CD14-positive monocyte (primary cell): ENCODE measurements around the gene CEP78. TPM values are rescaled to one million over a fixed set of nuclear protein-coding genes. Genes with fewer than 3 reads are reported as not detected.
A peak's percentile ranks its signal among the peaks of the same experiment; 100 is the strongest.

Source experiments
- DNase-seq, 3 donors: peaks; one replicate each; pipeline ENCODE4 v3.0.0-alpha.2; 2011 to 2022
- H2AFZ ChIP-seq: 2 replicates; pipeline ENCODE4 v1.6.0; 2012; ENCODE audit warnings: mild to moderate bottlenecking, low read depth, low read length, inconsistent platforms; ENCODE audit not compliant: insufficient read depth, poor library complexity, severe bottlenecking
- H3K27ac ChIP-seq, 2 donors: 1 replicate in 1 of 2; 2 replicates in 1 of 2; pipeline ENCODE4 v1.5.1; 2012 to 2013; ENCODE audit warnings: low read length in 2 of 2, control low read depth in 1 of 2, inconsistent platforms in 1 of 2, low read depth in 1 of 2, mild to moderate bottlenecking in 1 of 2
- H3K27me3 ChIP-seq, 2 donors: one replicate each; pipeline versions ENCODE4 v1.6.0 to v1.6.1; 2011 to 2013; ENCODE audit warnings: low read length in 2 of 2; ENCODE audit not compliant: control insufficient read depth in 2 of 2, insufficient read depth in 2 of 2
- H3K36me3 ChIP-seq, 2 donors: replicated peaks in 1 of 2; 1 replicate in 1 of 2; 2 replicates in 1 of 2; pipeline versions ENCODE4 v1.5.1 to v1.6.1; 2012 to 2013; ENCODE audit warnings: low read length in 2 of 2, control low read depth in 1 of 2, inconsistent platforms in 1 of 2, mild to moderate bottlenecking in 1 of 2; ENCODE audit not compliant: insufficient read depth in 2 of 2, control insufficient read depth in 1 of 2
- H3K4me1 ChIP-seq, 2 donors: 1 replicate in 1 of 2; 2 replicates in 1 of 2; pipeline versions ENCODE4 v1.5.1 to v1.6.1; 2012 to 2013; ENCODE audit warnings: low read length in 2 of 2, control low read depth in 1 of 2, inconsistent platforms in 1 of 2, mild to moderate bottlenecking in 1 of 2, moderate library complexity in 1 of 2; ENCODE audit not compliant: insufficient read depth in 2 of 2, control insufficient read depth in 1 of 2
- H3K4me2 ChIP-seq: replicated peaks from 2 replicates; pipeline ENCODE3; 2012; ENCODE audit warnings: low read length, moderate library complexity, mild to moderate bottlenecking; ENCODE audit not compliant: poor library complexity, severe bottlenecking; ENCODE audit errors: extremely low read depth
- H3K4me3 ChIP-seq, 3 experiments: fragments of 200-600 bp in 1 of 3; sonication (generic) in 1 of 3; replicated peaks in 1 of 3; 1 replicate in 2 of 3; 2 replicates in 1 of 3; pipeline ENCODE4 v1.5.1; 2011 to 2013; ENCODE audit warnings: low read length in 3 of 3, mild to moderate bottlenecking in 3 of 3, control low read depth in 2 of 3, low read depth in 2 of 3, inconsistent platforms in 1 of 3, moderate library complexity in 1 of 3
- H3K79me2 ChIP-seq: 2 replicates; pipeline ENCODE4 v1.6.0; 2012; ENCODE audit warnings: mild to moderate bottlenecking, control low read depth, inconsistent platforms, low read length, moderate library complexity; ENCODE audit not compliant: insufficient read depth
- H3K9ac ChIP-seq: 2 replicates; pipeline ENCODE4 v1.6.0; 2017; ENCODE audit warnings: low read length, mild to moderate bottlenecking; ENCODE audit not compliant: insufficient read depth, poor library complexity, severe bottlenecking
- H3K9me3 ChIP-seq, 2 donors: replicated peaks in 1 of 2; 1 replicate in 1 of 2; 2 replicates in 1 of 2; pipeline versions ENCODE4 v1.5.1 to v1.6.1; 2012 to 2013; ENCODE audit warnings: low read length in 2 of 2, control low read depth in 1 of 2; ENCODE audit not compliant: control insufficient read depth in 1 of 2, insufficient read depth in 1 of 2
- H4K20me1 ChIP-seq: 2 replicates; pipeline ENCODE4 v1.6.0; 2012; ENCODE audit warnings: mild to moderate bottlenecking, low read length, control low read depth, moderate library complexity; ENCODE audit not compliant: insufficient read depth
- H3K27ac Mint-ChIP-seq, 7 donors: one replicate each; pipeline ENCODE4 v1.8.0; 2020; ENCODE audit warnings: mild to moderate bottlenecking in 7 of 7, mixed read lengths in 7 of 7, moderate library complexity in 6 of 7, inconsistent platforms in 2 of 7
- H3K27me3 Mint-ChIP-seq, 3 donors: one replicate each; pipeline ENCODE4 v1.8.0; 2021 to 2022; ENCODE audit warnings: low read depth in 3 of 3, mild to moderate bottlenecking in 3 of 3, mixed read lengths in 3 of 3, moderate library complexity in 3 of 3, inconsistent platforms in 1 of 3
- H3K36me3 Mint-ChIP-seq, 2 donors: one replicate each; pipeline ENCODE4 v1.8.0; 2020; ENCODE audit warnings: mixed read lengths in 2 of 2, inconsistent platforms in 1 of 2, mild to moderate bottlenecking in 1 of 2
- H3K4me1 Mint-ChIP-seq: one replicate; pipeline ENCODE4 v1.8.0; 2020; ENCODE audit warnings: mild to moderate bottlenecking, mixed read lengths
- H3K4me3 Mint-ChIP-seq, 2 donors: one replicate each; pipeline ENCODE4 v1.8.0; 2020; ENCODE audit warnings: mild to moderate bottlenecking in 2 of 2, mixed read lengths in 2 of 2, moderate library complexity in 1 of 2
- H3K9me3 Mint-ChIP-seq, 7 donors: one replicate each; pipeline ENCODE4 v1.8.0; 2020 to 2022; ENCODE audit warnings: mixed read lengths in 7 of 7, mild to moderate bottlenecking in 6 of 7, moderate library complexity in 6 of 7, inconsistent platforms in 2 of 7
- CTCF ChIP-seq: fragments of 200-600 bp; IDR thresholded peaks from one replicate; pipeline ENCODE4 v1.8.0; 2022; ENCODE audit warnings: antibody characterized with exemption, mild to moderate bottlenecking
- WGBS: methylation state at CpG from one replicate; pipeline ENCODE4 v1.1.5; 2013; ENCODE audit warnings: missing lambda C conversion rate; ENCODE audit not compliant: insufficient coverage; 5-methylcytosine and 5-hydroxymethylcytosine counted together
- intact Hi-C, 2 donors: fragments of 100-400 bp; cut with micrococcal nuclease; formaldehyde crosslinking; loops; one replicate each; pipeline versions ENCODE4 v1.15.0 to v1.15.1; 2023
- polyA plus RNA-seq, 3 donors: library from polyadenylated mRNA; depleted of rRNA in 1 of 3; unstranded in 2 of 3; stranded (reverse) in 1 of 3; fragments of 300-500 nt in 2 of 3; fragments of >200 nt in 1 of 3; fragmentation: Illumina TruSeq in 2 of 3; gene quantifications; 1 replicate in 2 of 3; 2 replicates in 1 of 3; pipeline ENCODE4 v1.2.3, GENCODE V29; 2012 to 2021

CEP78 gene
- polyA plus RNA-seq, 3 donors, result 1.7 to 3.3 (median 2.5) TPM

DNA sequence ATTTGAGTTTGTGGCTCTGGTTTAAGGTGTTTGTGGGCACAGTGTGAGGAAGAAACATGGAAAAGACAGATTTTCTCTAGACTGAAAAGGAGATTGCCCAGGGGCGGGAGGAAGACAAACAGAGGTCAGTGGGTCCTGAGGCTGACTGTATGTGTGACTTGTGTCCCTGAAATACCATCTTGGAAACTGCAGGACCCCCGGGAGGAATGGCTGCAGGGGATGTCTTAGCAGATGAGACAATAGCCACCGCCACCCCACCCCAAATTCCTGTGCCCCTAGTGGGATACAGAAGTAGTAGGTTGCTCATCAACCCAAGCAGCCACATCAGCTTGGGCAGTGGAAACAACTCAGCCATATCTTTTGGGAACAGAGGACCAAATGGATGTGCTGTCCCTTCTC, 59.3 kb downstream of the CEP78 start:
- H2AFZ ChIP-seq, result no peak overlapping the region
- H3K27me3 Mint-ChIP-seq, result peaks cover 50 to 62% (median 55%) of the 10 kb centered on the region in 3 donors
- peak overlapping the region in 1 of 2 donors; percentile 62 for H3K4me3 Mint-ChIP-seq
- H3K36me3 ChIP-seq, result no peaks in the 10 kb centered on the region
- H3K27ac ChIP-seq, result no peak overlapping the region
- WGBS, result 90% methylated on average over 2 of the region's 3 CpGs
- H4K20me1 ChIP-seq, result no peaks in the 10 kb centered on the region
- peaks cover 0 to 3% of the 10 kb centered on the region in 2 donors for H3K36me3 Mint-ChIP-seq
- no peaks in the 10 kb centered on the region for H3K79me2 ChIP-seq
- no peak overlapping the region for H3K4me2 ChIP-seq
- TF ChIP-seq CTCF, result no peak
- H3K27ac Mint-ChIP-seq, result no peak overlapping the region
- DNase-seq, result no peak
- intact Hi-C loops, result no loop called here
- H3K4me3 ChIP-seq, result no peak overlapping the region
- no peak overlapping the region for H3K9ac ChIP-seq
- peaks cover 36% of the 10 kb centered on the region for H3K4me1 Mint-ChIP-seq
- peaks cover 22 to 24% of the 10 kb centered on the region in 2 donors for H3K4me1 ChIP-seq
- peaks cover 0 to 5% of the 10 kb centered on the region in 2 donors for H3K9me3 ChIP-seq
- H3K9me3 Mint-ChIP-seq, result peaks cover 0 to 17% (median 7%) of the 10 kb centered on the region in 7 donors
- H3K27me3 ChIP-seq, result peaks cover 29 to 52% of the 10 kb centered on the region in 2 donors

- H3K36me3 ChIP-seq, result no peaks in the 10 kb centered on the region
- H4K20me1 ChIP-seq, result no peaks in the 10 kb centered on the region
- peak overlapping the region; percentile 90 for H3K4me2 ChIP-seq
- no peak overlapping the region for H3K27ac Mint-ChIP-seq
- WGBS, result 93% methylated on average over 4 of the region's 6 CpGs
- peaks cover 0 to 5% of the 10 kb centered on the region in 2 donors for H3K9me3 ChIP-seq
- H2AFZ ChIP-seq, result no peak overlapping the region
- H3K79me2 ChIP-seq, result no peaks in the 10 kb centered on the region
- intact Hi-C loops, result no loop called here
- peaks cover 29 to 52% of the 10 kb centered on the region in 2 donors for H3K27me3 ChIP-seq
- peaks cover 0 to 5% of the 10 kb centered on the region in 2 donors for H3K36me3 Mint-ChIP-seq
- no peak for TF ChIP-seq CTCF
- no peak overlapping the region for H3K9ac ChIP-seq
- peaks cover 50 to 64% (median 58%) of the 10 kb centered on the region in 3 donors for H3K27me3 Mint-ChIP-seq
- H3K4me3 ChIP-seq, result peak overlapping the region in 1 of 3 experiments; percentile 78
- no peak for DNase-seq
- H3K4me1 Mint-ChIP-seq, result peaks cover 36% of the 10 kb centered on the region
- H3K4me1 ChIP-seq, result peaks cover 22 to 24% of the 10 kb centered on the region in 2 donors
- peaks cover 0 to 17% (median 7%) of the 10 kb centered on the region in 7 donors for H3K9me3 Mint-ChIP-seq
- no peak overlapping the region for H3K27ac ChIP-seq
- H3K4me3 Mint-ChIP-seq, result peak overlapping the region; percentile 9 to 93
Observed at GRCh38 chr9:78295731-78296130, 59.9 kb downstream of the CEP78 start.
